Measurements from ENCODE around the gene KCNJ10.

The KCNJ10 gene

GRCh38 chr1:159958719-159959380 is 111.1 kb downstream of the KCNJ10 start:
- no peak for TF ChIP-seq TAF1 (IDR thresholded peaks at IDR 0.05; ENCODE audit: borderline replicate concordance, insufficient read depth, low read length)
- TF ChIP-seq FOXP2 (optimal IDR thresholded peaks at IDR 0.05; ENCODE audit: borderline replicate concordance, extremely low read depth, extremely low read length, insufficient read depth): no peak
- no peak for TF ChIP-seq POLR2AphosphoS5 (IDR thresholded peaks at IDR 0.05; ENCODE audit: low read depth, low read length)
- TF ChIP-seq REST (IDR thresholded peaks at IDR 0.05; ENCODE audit: insufficient read depth in 1 of 2, low read depth in 2 of 2, low read length in 2 of 2): no peak
- no peak for TF ChIP-seq SIN3A (IDR thresholded peaks at IDR 0.05; ENCODE audit: borderline replicate concordance, insufficient read depth, low read length)

- TF ChIP-seq POLR2AphosphoS5 (IDR thresholded peaks at IDR 0.05; ENCODE audit: low read depth, low read length) (no peak), FOXP2 (optimal IDR thresholded peaks at IDR 0.05; ENCODE audit: borderline replicate concordance, extremely low read depth, extremely low read length, insufficient read depth) (no peak), TAF1 (IDR thresholded peaks at IDR 0.05; ENCODE audit: borderline replicate concordance, insufficient read depth, low read length) (no peak), REST (IDR thresholded peaks at IDR 0.05; ENCODE audit: insufficient read depth in 1 of 2, low read depth in 2 of 2, low read length in 2 of 2) (no peak), SIN3A (IDR thresholded peaks at IDR 0.05; ENCODE audit: borderline replicate concordance, insufficient read depth, low read length) (no peak)
Measured at GRCh38 chr1:159957824-159958268, 112.1 kb downstream of the KCNJ10 start.

- no peak for TF ChIP-seq TAF1 (IDR thresholded peaks at IDR 0.05; ENCODE audit: borderline replicate concordance, insufficient read depth, low read length)
- no peak for TF ChIP-seq FOXP2 (optimal IDR thresholded peaks at IDR 0.05; ENCODE audit: borderline replicate concordance, extremely low read depth, extremely low read length, insufficient read depth)
- no peak for TF ChIP-seq POLR2AphosphoS5 (IDR thresholded peaks at IDR 0.05; ENCODE audit: low read depth, low read length)
Measured at GRCh38 chr1:159955456-159955855, 114.5 kb downstream of the KCNJ10 start.

- no peak for TF ChIP-seq SIN3A (IDR thresholded peaks at IDR 0.05; ENCODE audit: borderline replicate concordance, insufficient read depth, low read length)
- no peak for TF ChIP-seq REST (IDR thresholded peaks at IDR 0.05; ENCODE audit: insufficient read depth in 1 of 2, low read depth in 2 of 2, low read length in 2 of 2)
- no peak for TF ChIP-seq POLR2AphosphoS5 (IDR thresholded peaks at IDR 0.05; ENCODE audit: low read depth, low read length)
- TF ChIP-seq FOXP2 (optimal IDR thresholded peaks at IDR 0.05; ENCODE audit: borderline replicate concordance, extremely low read depth, extremely low read length, insufficient read depth): no peak
- TF ChIP-seq TAF1 (IDR thresholded peaks at IDR 0.05; ENCODE audit: borderline replicate concordance, insufficient read depth, low read length): no peak
Measured at GRCh38 chr1:159953536-159954515, 116.1 kb downstream of the KCNJ10 start, which contains the start of gene SLAMF9. Gene SLAMF9 (minus strand): TSS chr1:159954237. CDS start chr1:159954137, 100 bp downstream.

- TF ChIP-seq SIN3A (IDR thresholded peaks at IDR 0.05; ENCODE audit: borderline replicate concordance, insufficient read depth, low read length): no peak
- no peak for TF ChIP-seq TAF1 (IDR thresholded peaks at IDR 0.05; ENCODE audit: borderline replicate concordance, insufficient read depth, low read length)
- no peak for TF ChIP-seq FOXP2 (optimal IDR thresholded peaks at IDR 0.05; ENCODE audit: borderline replicate concordance, extremely low read depth, extremely low read length, insufficient read depth)
- no peak for TF ChIP-seq REST (IDR thresholded peaks at IDR 0.05; ENCODE audit: insufficient read depth in 1 of 2, low read depth in 2 of 2, low read length in 2 of 2)
- no peak for TF ChIP-seq POLR2AphosphoS5 (IDR thresholded peaks at IDR 0.05; ENCODE audit: low read depth, low read length)
Measured at GRCh38 chr1:159952932-159953331, 117.0 kb downstream of the KCNJ10 start.

Data from PFSK-1 (cell line).